Upper lobe of left lung (tissue), 6 donors: ENCODE measurements around the gene DTNA. TPM values are rescaled to one million over a fixed set of nuclear protein-coding genes. Genes with fewer than 3 reads are reported as not detected.

ENCODE experiments used
- ATAC-seq, 2 donors: fragments of 200-7000 bp; cut with Tn5 transposase; one replicate each; pipeline ENCODE4 v1.9.1; 2022; ENCODE audit warnings: mild to moderate bottlenecking in 2 of 2, moderate library complexity in 2 of 2; ENCODE audit not compliant: low FRiP score in 2 of 2
- DNase-seq, 2 donors: peaks; one replicate each; pipeline ENCODE4 v3.0.0-alpha.2; 2019 to 2020
- H3K27ac ChIP-seq, 4 donors: fragments of 200-600 bp; sonication (generic); one replicate each; pipeline ENCODE4 v1.5.1; 2016 to 2019
- H3K27me3 ChIP-seq, 4 donors: fragments of 200-600 bp; sonication (generic); one replicate each; pipeline ENCODE4 v1.5.1; 2017 to 2019
- H3K36me3 ChIP-seq, 4 donors: fragments of 200-600 bp; sonication (generic); one replicate each; pipeline ENCODE4 v1.5.1; 2016 to 2019
- H3K4me1 ChIP-seq, 4 donors: fragments of 200-600 bp; sonication (generic); one replicate each; pipeline ENCODE4 v1.5.1; 2018 to 2019
- H3K4me3 ChIP-seq, 4 donors: fragments of 200-600 bp; sonication (generic); one replicate each; pipeline ENCODE4 v1.5.1; 2017 to 2019; ENCODE audit warnings: mild to moderate bottlenecking in 2 of 4, moderate library complexity in 1 of 4
- H3K9me3 ChIP-seq, 4 donors: fragments of 200-600 bp; sonication (generic); one replicate each; pipeline ENCODE4 v1.5.1; 2018 to 2019
- EP300 ChIP-seq, 4 donors: sonication (generic); formaldehyde crosslinking; IDR thresholded peaks; one replicate each; pipeline ENCODE4 v1.5.1; 2017; ENCODE audit warnings: antibody characterized with exemption in 4 of 4, control low read depth in 2 of 4
- POLR2A ChIP-seq, 4 donors: fragments of 450-650 bp; IDR thresholded peaks; one replicate each; pipeline ENCODE4 v1.5.1; 2016 to 2017; ENCODE audit warnings: antibody characterized with exemption in 4 of 4, mild to moderate bottlenecking in 2 of 4
- POLR2AphosphoS5 ChIP-seq, 2 donors: sonication (generic); formaldehyde crosslinking; IDR thresholded peaks; one replicate each; pipeline ENCODE4 v1.5.1; 2017; ENCODE audit warnings: antibody characterized with exemption in 2 of 2
- WGBS, 2 donors: methylation state at CpG; one replicate each; pipeline ENCODE4 v1.1.5; 2017 to 2018; 5-methylcytosine and 5-hydroxymethylcytosine counted together
- total RNA-seq, 6 donors: library from RNA; depleted of rRNA in 4 of 6; stranded (reverse); fragments of >200 nt in 4 of 6; gene quantifications; one replicate each; pipeline versions ENCODE4 v1.1.0 to v1.2.1, GENCODE V29; 2016 to 2021
- TF ChIP-seq, protein P1 (sequence below), 6 experiments: fragments of 450-650 bp in 4 of 6; fragments of 200-600 bp in 2 of 6; sonication (generic) in 2 of 6; IDR thresholded peaks; one replicate each; pipeline ENCODE4 v1.5.1; 2016 to 2019; ENCODE audit warnings: antibody characterized with exemption in 6 of 6
- donor health status: DM: no; HTN: no; CAD: no; lungs with moderate emphysema.
- donor health status: DM: no; HTN: yes; CAD: no; lungs with severe emphysema.

Gene DTNA
- total RNA-seq, 6 donors from 2014 or later = 7.2 to 25.1 (median 16.7) TPM

DNA sequence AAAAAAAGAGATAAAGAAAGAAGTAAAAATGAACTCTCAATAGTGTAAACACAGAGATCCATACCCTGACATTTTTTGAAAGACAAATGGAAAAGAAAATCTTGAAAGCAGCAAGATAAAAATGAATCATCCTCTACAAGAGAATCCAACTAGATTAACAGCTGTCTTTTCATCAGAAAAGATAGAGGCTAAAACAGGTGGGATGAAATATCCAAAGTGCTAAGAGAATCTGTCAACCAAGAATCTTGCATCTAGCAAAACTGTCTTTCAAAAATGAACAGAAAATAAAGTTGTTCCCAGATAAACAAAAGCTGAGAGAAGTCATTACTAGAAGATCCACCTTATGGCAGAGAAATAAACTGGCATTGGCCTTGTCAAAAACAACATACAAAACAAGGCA, 213.8 kb downstream of the DTNA start:
- Histone ChIP-seq H3K36me3 (no peaks in the 10 kb centered on the region), H3K4me1 (no peaks in the 10 kb centered on the region), H3K27ac (no peak overlapping the region), H3K27me3 (no peaks in the 10 kb centered on the region), H3K4me3 (no peak overlapping the region), H3K9me3 (no peaks in the 10 kb centered on the region)
- DNase-seq (no peak), ATAC-seq (no peak)
- TF ChIP-seq POLR2A (IDR thresholded peaks at IDR 0.05) (no peak), POLR2AphosphoS5 (IDR thresholded peaks at IDR 0.05) (no peak), EP300 (IDR thresholded peaks at IDR 0.05) (no peak)
- TF ChIP-seq, protein P1, sequence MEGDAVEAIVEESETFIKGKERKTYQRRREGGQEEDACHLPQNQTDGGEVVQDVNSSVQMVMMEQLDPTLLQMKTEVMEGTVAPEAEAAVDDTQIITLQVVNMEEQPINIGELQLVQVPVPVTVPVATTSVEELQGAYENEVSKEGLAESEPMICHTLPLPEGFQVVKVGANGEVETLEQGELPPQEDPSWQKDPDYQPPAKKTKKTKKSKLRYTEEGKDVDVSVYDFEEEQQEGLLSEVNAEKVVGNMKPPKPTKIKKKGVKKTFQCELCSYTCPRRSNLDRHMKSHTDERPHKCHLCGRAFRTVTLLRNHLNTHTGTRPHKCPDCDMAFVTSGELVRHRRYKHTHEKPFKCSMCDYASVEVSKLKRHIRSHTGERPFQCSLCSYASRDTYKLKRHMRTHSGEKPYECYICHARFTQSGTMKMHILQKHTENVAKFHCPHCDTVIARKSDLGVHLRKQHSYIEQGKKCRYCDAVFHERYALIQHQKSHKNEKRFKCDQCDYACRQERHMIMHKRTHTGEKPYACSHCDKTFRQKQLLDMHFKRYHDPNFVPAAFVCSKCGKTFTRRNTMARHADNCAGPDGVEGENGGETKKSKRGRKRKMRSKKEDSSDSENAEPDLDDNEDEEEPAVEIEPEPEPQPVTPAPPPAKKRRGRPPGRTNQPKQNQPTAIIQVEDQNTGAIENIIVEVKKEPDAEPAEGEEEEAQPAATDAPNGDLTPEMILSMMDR (IDR thresholded peaks at IDR 0.05) = no peak

DNA sequence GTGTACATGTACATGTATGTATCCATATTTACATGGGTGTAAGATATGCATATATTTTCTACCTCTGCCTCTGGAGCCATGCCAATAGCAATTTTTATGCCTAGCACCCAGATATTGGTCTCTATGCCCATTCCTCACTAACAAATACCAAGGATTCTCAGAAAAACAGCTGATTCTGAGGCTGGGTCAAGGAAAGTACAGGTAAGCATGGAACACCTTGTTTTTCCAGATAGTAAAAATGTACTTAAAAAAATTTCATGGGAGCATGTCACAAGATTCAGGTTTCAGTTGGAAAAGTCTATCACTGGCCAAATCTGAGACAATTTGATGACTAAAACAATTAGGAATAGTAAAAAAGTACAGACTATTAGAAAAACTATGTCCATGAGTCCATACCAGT, 216.6 kb downstream of the DTNA start:
- H3K4me1 ChIP-seq = no peaks in the 10 kb centered on the region
- TF ChIP-seq, protein P1 (IDR thresholded peaks at IDR 0.05) = no peak
- TF ChIP-seq EP300 (IDR thresholded peaks at IDR 0.05) (no peak), POLR2AphosphoS5 (IDR thresholded peaks at IDR 0.05) (no peak), POLR2A (IDR thresholded peaks at IDR 0.05) (no peak)
- no peaks in the 10 kb centered on the region for H3K9me3 ChIP-seq
- ATAC-seq = no peak
- H3K27ac ChIP-seq = no peak overlapping the region
- H3K36me3 ChIP-seq = no peaks in the 10 kb centered on the region
- no peaks in the 10 kb centered on the region for H3K27me3 ChIP-seq
- H3K4me3 ChIP-seq = no peak overlapping the region
- DNase-seq = no peak

DNA sequence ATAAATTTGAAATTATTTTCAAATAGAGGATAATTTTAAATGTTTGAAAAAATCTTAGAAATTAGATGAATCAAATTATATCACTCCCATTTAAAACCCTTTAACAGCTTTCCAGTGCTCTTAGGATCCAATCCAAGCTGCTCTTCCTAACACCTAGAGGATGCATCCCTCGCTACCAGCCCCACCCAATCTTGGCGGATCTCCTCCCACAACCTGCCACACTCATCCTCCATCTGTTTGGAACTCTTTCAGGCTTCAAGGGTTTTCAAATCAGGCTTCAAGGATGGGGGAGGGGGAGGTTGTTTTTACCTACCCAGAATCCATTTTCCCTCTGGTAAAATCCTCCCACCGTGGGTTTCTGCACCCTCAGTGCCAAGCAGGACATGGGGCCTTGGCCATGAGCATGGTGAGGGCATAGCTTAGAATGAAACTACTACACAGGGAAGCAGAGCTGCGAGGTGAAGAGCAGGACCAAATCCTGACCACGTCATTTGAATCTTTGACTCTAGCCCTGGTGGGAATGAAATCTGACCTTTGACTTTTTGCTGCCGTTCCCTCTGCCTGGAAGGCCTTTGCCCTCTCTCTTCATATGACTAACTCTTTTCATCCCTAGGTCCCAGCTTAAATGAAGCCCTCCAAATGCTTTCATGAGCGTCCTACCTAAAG, 218.1 kb downstream of the DTNA start:
- H3K9me3 ChIP-seq = no peaks in the 10 kb centered on the region
- no peaks in the 10 kb centered on the region for H3K36me3 ChIP-seq
- no peak overlapping the region for H3K4me3 ChIP-seq
- ATAC-seq (no peak), DNase-seq (no peak)
- TF ChIP-seq EP300 (IDR thresholded peaks at IDR 0.05) = no peak
- no peak for TF ChIP-seq POLR2A (IDR thresholded peaks at IDR 0.05)
- no peak for TF ChIP-seq POLR2AphosphoS5 (IDR thresholded peaks at IDR 0.05)
- TF ChIP-seq, protein P1 (IDR thresholded peaks at IDR 0.05) = no peak
- 68 to 76% methylated on average over 7 of the region's 7 CpGs for WGBS, 2 donors
- H3K27me3 ChIP-seq = no peaks in the 10 kb centered on the region
- no peaks in the 10 kb centered on the region for H3K4me1 ChIP-seq
- H3K27ac ChIP-seq = no peak overlapping the region

DNA sequence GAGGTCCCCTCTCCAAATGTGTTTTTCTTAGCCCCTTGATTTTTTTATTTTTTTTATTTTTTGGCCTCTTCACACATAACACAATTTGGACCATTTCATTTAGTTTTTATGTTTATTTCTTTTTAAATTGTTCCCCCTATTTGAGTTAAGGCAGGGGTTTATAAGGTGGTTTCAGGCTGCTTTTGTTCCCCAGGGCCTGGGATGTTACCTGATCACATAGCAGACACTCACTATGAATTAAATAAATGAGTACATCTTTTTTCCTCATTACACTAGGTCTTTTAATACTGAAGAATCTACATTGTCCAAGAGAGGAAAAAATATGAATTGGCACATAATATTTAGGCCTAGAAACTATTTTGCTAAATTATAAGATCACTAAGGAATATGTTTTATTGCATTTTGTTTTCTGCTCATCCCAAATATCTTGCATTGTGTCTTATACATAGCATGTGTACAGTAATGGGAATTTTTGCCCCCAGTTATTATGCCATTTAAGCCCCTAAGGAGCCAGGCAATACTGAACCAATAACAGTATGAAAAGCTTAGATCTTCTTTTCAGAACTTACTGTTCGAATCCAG, 218.7 kb downstream of the DTNA start:
- H3K27me3 ChIP-seq = no peaks in the 10 kb centered on the region
- H3K9me3 ChIP-seq = no peaks in the 10 kb centered on the region
- peak overlapping the region in 1 of 4 donors; percentile 10 for H3K27ac ChIP-seq
- H3K4me3 ChIP-seq = no peak overlapping the region
- no peak for DNase-seq
- no peaks in the 10 kb centered on the region for H3K36me3 ChIP-seq
- 64 to 70% methylated on average over 1 of the region's 1 CpG for WGBS, 2 donors
- TF ChIP-seq POLR2AphosphoS5 (IDR thresholded peaks at IDR 0.05) (no peak), POLR2A (IDR thresholded peaks at IDR 0.05) (no peak), EP300 (IDR thresholded peaks at IDR 0.05) (no peak)
- TF ChIP-seq, protein P1 (IDR thresholded peaks at IDR 0.05) = no peak
- no peaks in the 10 kb centered on the region for H3K4me1 ChIP-seq
- no peak for ATAC-seq

DNA sequence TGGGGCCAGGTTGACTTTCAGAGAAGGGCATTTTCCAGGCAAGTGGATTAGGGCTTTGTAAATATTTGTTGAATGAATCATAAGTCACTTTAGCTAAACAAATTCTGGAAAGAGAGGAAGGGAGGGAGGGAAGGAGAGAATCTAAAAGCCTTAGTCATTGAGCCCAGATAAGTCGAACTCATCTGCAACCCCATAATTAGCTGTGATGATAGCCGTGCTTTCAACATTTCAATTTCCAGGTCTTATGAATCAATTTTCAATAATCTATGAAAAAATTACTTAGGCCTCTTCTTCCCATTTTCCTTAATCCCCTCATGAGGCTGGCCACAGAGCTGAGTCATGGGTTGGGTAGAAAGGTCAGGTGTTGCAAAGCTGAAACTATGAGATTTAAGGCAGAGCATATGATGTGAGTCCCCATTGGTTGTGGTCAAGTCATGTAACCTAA, 219.3 kb downstream of the DTNA start:
- DNase-seq (no peak), ATAC-seq (no peak)
- Histone ChIP-seq H3K27ac (peak overlapping the region in 1 of 4 donors; percentile 10), H3K27me3 (no peaks in the 10 kb centered on the region), H3K9me3 (no peaks in the 10 kb centered on the region), H3K4me1 (no peaks in the 10 kb centered on the region), H3K4me3 (no peak overlapping the region), H3K36me3 (no peaks in the 10 kb centered on the region)
- 74 to 84% methylated on average over 2 of the region's 2 CpGs for WGBS, 2 donors
- TF ChIP-seq, protein P1 (IDR thresholded peaks at IDR 0.05) = no peak
- TF ChIP-seq POLR2A (IDR thresholded peaks at IDR 0.05) (no peak), POLR2AphosphoS5 (IDR thresholded peaks at IDR 0.05) (no peak), EP300 (IDR thresholded peaks at IDR 0.05) (no peak)
